ENCODE data around the gene NTRK3. TPM values are rescaled to one million over a fixed set of nuclear protein-coding genes. Genes with fewer than 3 reads are reported as not detected.

Gene NTRK3
- polyA plus RNA-seq, 1 donor (not counting 4 experiments of a cell fraction or from before 2014, with no cell fraction given), result not detected

DNA sequence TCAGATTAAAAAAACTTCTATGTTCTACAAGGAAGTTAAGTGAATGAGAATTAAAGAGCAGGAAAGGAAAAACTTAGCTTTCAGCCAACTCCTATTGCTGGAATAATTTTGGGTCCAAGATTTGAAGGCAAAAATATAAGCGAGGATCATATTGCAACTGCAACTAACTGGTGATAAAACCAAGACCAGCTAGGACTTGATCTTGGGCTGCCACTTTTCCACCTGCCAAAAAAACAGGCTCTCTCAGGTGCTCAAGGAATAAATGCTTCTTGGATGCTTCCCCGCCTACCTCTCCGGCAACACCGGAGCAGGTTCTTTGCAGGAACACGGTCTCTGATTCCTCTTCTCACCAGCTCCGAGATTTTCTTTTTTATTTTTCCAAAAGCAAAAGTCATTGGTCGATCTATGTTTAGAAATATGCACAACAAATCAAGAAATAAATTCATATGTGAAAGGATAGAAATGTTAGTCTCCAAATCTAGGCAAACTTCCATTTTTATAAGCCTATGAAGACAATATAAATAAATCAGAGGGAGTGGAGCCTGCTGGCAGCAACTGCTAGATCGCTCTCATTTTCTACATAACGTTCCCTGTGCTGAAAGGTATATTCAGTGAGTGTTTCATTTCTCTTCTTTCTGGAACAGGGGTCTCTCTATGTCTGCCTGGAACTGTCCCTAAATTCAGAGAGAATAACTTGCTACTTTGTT lies 241.9 kb downstream of the NTRK3 start:
- Histone ChIP-seq H3K4me1 (ENCODE audit: control insufficient read depth, extremely low read depth, insufficient read depth, low read length) (no peaks in the 10 kb centered on the region), H3K9me3 (ENCODE audit: control insufficient read depth, low read depth, low read length) (no peaks in the 10 kb centered on the region), H3K9me1 (ENCODE audit: control insufficient read depth, extremely low read depth, insufficient read depth, low read length) (no peaks in the 10 kb centered on the region), H3K79me2 (ENCODE audit: control insufficient read depth, insufficient read depth, low read length) (no peaks in the 10 kb centered on the region), H3K4me2 (ENCODE audit: control insufficient read depth, extremely low read depth, insufficient read depth, low read depth, low read length) (no peak overlapping the region), H3K4me3 (ENCODE audit: control insufficient read depth in 2 of 3, extremely low read depth in 1 of 3, insufficient read depth in 2 of 3, low read depth in 1 of 3, low read length in 3 of 3) (no peak overlapping the region), H4K20me1 (ENCODE audit: control insufficient read depth, extremely low read depth, insufficient read depth, low read length) (no peaks in the 10 kb centered on the region), H3K27me3 (ENCODE audit: control insufficient read depth, extremely low read depth, insufficient read depth, low read length) (no peaks in the 10 kb centered on the region), H3K27ac (ENCODE audit: control insufficient read depth, insufficient read depth, low read length) (no peak overlapping the region), H3K9ac (ENCODE audit: control insufficient read depth, extremely low read depth, insufficient read depth, low read length) (no peak overlapping the region), H3K36me3 (ENCODE audit: control insufficient read depth in 2 of 2, extremely low read depth in 1 of 2, insufficient read depth in 2 of 2, low read length in 2 of 2) (no peaks in the 10 kb centered on the region), H2AFZ (ENCODE audit: control insufficient read depth, low read length) (no peak overlapping the region)
- dilution Hi-C loops (cut with MboI; ENCODE audit: extremely low pct_ligation_motif_present, low sequenced_read_pairs), result no loop called here
- TF ChIP-seq, protein P1, sequence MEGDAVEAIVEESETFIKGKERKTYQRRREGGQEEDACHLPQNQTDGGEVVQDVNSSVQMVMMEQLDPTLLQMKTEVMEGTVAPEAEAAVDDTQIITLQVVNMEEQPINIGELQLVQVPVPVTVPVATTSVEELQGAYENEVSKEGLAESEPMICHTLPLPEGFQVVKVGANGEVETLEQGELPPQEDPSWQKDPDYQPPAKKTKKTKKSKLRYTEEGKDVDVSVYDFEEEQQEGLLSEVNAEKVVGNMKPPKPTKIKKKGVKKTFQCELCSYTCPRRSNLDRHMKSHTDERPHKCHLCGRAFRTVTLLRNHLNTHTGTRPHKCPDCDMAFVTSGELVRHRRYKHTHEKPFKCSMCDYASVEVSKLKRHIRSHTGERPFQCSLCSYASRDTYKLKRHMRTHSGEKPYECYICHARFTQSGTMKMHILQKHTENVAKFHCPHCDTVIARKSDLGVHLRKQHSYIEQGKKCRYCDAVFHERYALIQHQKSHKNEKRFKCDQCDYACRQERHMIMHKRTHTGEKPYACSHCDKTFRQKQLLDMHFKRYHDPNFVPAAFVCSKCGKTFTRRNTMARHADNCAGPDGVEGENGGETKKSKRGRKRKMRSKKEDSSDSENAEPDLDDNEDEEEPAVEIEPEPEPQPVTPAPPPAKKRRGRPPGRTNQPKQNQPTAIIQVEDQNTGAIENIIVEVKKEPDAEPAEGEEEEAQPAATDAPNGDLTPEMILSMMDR (optimal IDR thresholded peaks at IDR 0.05 in 1 of 3, IDR thresholded peaks at IDR 0.05 in 1 of 3, conservative IDR thresholded peaks at IDR 0.05 in 1 of 3; ENCODE audit: extremely low read depth in 1 of 3, insufficient read depth in 2 of 3, low read length in 3 of 3), result no peak
- TF ChIP-seq EZH2 (IDR thresholded peaks at IDR 0.05; ENCODE audit: low read length), result no peak
- DNase-seq (ENCODE audit: low read depth, low spot score) (no peak), FAIRE-seq (no peak)

DNA sequence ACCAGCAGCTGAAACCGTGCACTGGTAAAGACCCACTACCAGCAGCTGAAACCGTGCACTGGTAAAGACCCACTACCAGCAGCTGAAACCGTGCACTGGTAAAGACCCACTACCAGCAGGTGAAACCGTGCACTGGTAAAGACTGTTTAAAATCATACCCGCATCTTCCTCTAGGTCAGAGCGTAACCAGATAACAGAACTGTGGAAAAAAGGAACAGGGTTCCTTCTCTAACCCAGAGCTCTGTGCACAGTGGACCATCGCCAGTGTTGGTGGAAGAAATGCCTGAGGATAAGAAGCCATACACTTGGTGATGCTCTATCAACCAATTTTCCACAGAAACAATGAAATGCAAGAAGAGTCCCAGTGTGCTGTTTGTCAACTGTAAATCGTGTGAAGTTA lies 243.4 kb downstream of the NTRK3 start:
- TF ChIP-seq, protein P1 (optimal IDR thresholded peaks at IDR 0.05 in 1 of 3, IDR thresholded peaks at IDR 0.05 in 1 of 3, conservative IDR thresholded peaks at IDR 0.05 in 1 of 3; ENCODE audit: extremely low read depth in 1 of 3, insufficient read depth in 2 of 3, low read length in 3 of 3), result no peak
- no peak for TF ChIP-seq EZH2 (IDR thresholded peaks at IDR 0.05; ENCODE audit: low read length)

More for the DNA sequence above, 243.4 kb downstream of the NTRK3 start:
- H3K9ac ChIP-seq (ENCODE audit: control insufficient read depth, extremely low read depth, insufficient read depth, low read length), result no peak overlapping the region
- H3K27me3 ChIP-seq (ENCODE audit: control insufficient read depth, extremely low read depth, insufficient read depth, low read length), result no peaks in the 10 kb centered on the region
- no peak for DNase-seq (ENCODE audit: low read depth, low spot score)
- no peaks in the 10 kb centered on the region for H4K20me1 ChIP-seq (ENCODE audit: control insufficient read depth, extremely low read depth, insufficient read depth, low read length)
- dilution Hi-C loops (cut with MboI; ENCODE audit: extremely low pct_ligation_motif_present, low sequenced_read_pairs), result no loop called here
- H2AFZ ChIP-seq (ENCODE audit: control insufficient read depth, low read length), result no peak overlapping the region
- no peak for FAIRE-seq
- H3K9me1 ChIP-seq (ENCODE audit: control insufficient read depth, extremely low read depth, insufficient read depth, low read length), result no peaks in the 10 kb centered on the region
- H3K36me3 ChIP-seq (ENCODE audit: control insufficient read depth in 2 of 2, extremely low read depth in 1 of 2, insufficient read depth in 2 of 2, low read length in 2 of 2), result no peaks in the 10 kb centered on the region
- H3K4me1 ChIP-seq (ENCODE audit: control insufficient read depth, extremely low read depth, insufficient read depth, low read length), result no peaks in the 10 kb centered on the region
- no peaks in the 10 kb centered on the region for H3K79me2 ChIP-seq (ENCODE audit: control insufficient read depth, insufficient read depth, low read length)
- no peak overlapping the region for H3K27ac ChIP-seq (ENCODE audit: control insufficient read depth, insufficient read depth, low read length)
- no peaks in the 10 kb centered on the region for H3K9me3 ChIP-seq (ENCODE audit: control insufficient read depth, low read depth, low read length)
- H3K4me2 ChIP-seq (ENCODE audit: control insufficient read depth, extremely low read depth, insufficient read depth, low read depth, low read length), result no peak overlapping the region
- H3K4me3 ChIP-seq (ENCODE audit: control insufficient read depth in 2 of 3, extremely low read depth in 1 of 3, insufficient read depth in 2 of 3, low read depth in 1 of 3, low read length in 3 of 3), result no peak overlapping the region
